ENCODE measurements around the gene AFAP1L2. TPM values are rescaled to one million over a fixed set of nuclear protein-coding genes. Genes with fewer than 3 reads are reported as not detected.

The AFAP1L2 gene
- total RNA-seq, 5 donors from 2014 or later (not counting 1 experiment from before 2014, with no cell fraction given) = 1.0 to 3.8 (median 2.1) TPM

DNA sequence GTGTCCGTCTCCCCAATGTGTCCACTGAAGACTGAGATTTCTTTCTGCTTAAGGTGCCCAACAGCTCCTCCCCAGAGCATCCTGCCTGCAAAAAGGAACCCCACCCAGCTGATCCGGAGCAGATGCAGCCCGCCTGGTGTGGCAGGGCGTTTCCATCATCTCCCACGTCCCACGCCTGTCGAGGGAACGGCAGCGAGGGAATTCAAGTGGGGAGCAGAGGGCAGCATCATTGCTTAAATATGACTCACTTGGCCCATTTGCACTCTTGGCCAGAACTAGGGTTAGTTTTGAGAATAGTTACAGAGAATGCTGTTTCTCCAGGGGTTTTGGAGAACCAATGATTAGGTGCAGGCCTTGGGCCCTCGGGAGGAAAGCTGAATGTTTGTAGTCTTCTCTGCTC lies 144.5 kb downstream of the AFAP1L2 start:
- Mint-ChIP-seq H3K4me1 (peaks cover 6 to 13% (median 11%) of the 10 kb centered on the region in 3 donors), H3K4me3 (no peak overlapping the region), H3K9me3 (no peaks in the 10 kb centered on the region), H3K27ac (no peak overlapping the region), H3K27me3 (no peaks in the 10 kb centered on the region), H3K36me3 (no peaks in the 10 kb centered on the region)
- ATAC-seq (replicated peaks in 1 of 4) = no peak
- peaks cover 0 to 2% of the 10 kb centered on the region in 2 experiments for H3K27me3 ChIP-seq (replicated peaks in 1 of 2; ENCODE audit: control insufficient read depth in 2 of 2, extremely low read depth in 1 of 2, insufficient read depth in 2 of 2, low read length in 1 of 2)
- H3K4me3 ChIP-seq (ENCODE audit: control insufficient read depth in 1 of 2, extremely low read depth in 1 of 2, low read length in 1 of 2) = no peak overlapping the region
- DNase-seq = no peak
- no peaks in the 10 kb centered on the region for H3K4me1 ChIP-seq (ENCODE audit: control insufficient read depth in 1 of 2, extremely low read depth in 1 of 2, insufficient read depth in 2 of 2, low read length in 2 of 2)
- WGBS (ENCODE audit: insufficient coverage) = 98% methylated on average over 10 of the region's 10 CpGs
- ChIA-PET CTCF (no interaction called here), POLR2A (no interaction called here)
- H3K36me3 ChIP-seq (ENCODE audit: control insufficient read depth in 2 of 2, extremely low read depth in 1 of 2, insufficient read depth in 1 of 2, low read length in 1 of 2) = no peaks in the 10 kb centered on the region
- H3K27ac ChIP-seq (ENCODE audit: low read length) = no peak overlapping the region
- H3K9me3 ChIP-seq = no peaks in the 10 kb centered on the region

DNA sequence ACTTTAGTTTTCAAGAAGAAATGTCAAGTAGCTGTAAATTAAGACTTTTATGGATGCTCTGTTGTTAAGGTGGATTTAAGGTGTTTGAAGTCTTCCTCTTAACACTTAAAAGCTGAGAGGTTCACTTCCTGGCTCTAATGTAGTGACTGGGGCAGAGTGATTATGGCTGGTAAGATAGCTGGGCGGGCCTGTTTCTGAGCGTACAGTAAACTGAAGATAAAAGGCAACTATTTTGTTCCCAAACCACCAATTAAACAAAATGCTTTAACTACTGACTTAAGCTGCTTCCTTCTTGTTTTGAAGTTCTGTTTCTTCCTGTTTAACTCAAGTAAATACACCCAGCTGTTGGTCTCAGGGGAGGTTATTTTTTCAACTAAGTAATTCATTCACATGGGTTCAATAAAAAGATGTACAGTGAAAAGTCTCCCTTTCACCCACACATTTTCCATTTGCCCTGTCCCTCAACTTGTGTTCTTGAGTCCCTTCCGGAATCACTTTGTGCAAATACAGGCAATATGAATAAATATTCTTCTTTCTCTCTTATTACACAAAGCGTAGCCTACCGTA lies 145.9 kb downstream of the AFAP1L2 start:
- no peaks in the 10 kb centered on the region for H3K9me3 ChIP-seq
- ChIA-PET CTCF (interaction anchor here in 1 of 2 donors (0.6 kb wide), 1 partner anchor 22 kb away, joined by 7 read pairs; no protein-coding TSS in a partner anchor), POLR2A (no interaction called here)
- Mint-ChIP-seq H3K4me1 (peaks cover 6 to 13% (median 11%) of the 10 kb centered on the region in 3 donors), H3K27me3 (no peaks in the 10 kb centered on the region), H3K27ac (peak overlapping the region in 1 of 2 donors; percentile 59), H3K9me3 (no peaks in the 10 kb centered on the region), H3K36me3 (no peaks in the 10 kb centered on the region), H3K4me3 (no peak overlapping the region)
- peak in 2 of 4 experiments; percentile 45 to 54 for ATAC-seq (replicated peaks in 1 of 4)
- H3K27ac ChIP-seq (ENCODE audit: low read length) = no peak overlapping the region
- H3K4me3 ChIP-seq (ENCODE audit: control insufficient read depth in 1 of 2, extremely low read depth in 1 of 2, low read length in 1 of 2) = no peak overlapping the region
- DNase-seq = peak in 1 of 35 experiments; percentile 7
- H3K36me3 ChIP-seq (ENCODE audit: control insufficient read depth in 2 of 2, extremely low read depth in 1 of 2, insufficient read depth in 1 of 2, low read length in 1 of 2) = no peaks in the 10 kb centered on the region
- peaks cover 0 to 10% of the 10 kb centered on the region in 2 experiments for H3K27me3 ChIP-seq (replicated peaks in 1 of 2; ENCODE audit: control insufficient read depth in 2 of 2, extremely low read depth in 1 of 2, insufficient read depth in 2 of 2, low read length in 1 of 2)
- no CpG with 5 or more reads among the region's 5 CpGs for WGBS (ENCODE audit: insufficient coverage)
- no peaks in the 10 kb centered on the region for H3K4me1 ChIP-seq (ENCODE audit: control insufficient read depth in 1 of 2, extremely low read depth in 1 of 2, insufficient read depth in 2 of 2, low read length in 2 of 2)

DNA sequence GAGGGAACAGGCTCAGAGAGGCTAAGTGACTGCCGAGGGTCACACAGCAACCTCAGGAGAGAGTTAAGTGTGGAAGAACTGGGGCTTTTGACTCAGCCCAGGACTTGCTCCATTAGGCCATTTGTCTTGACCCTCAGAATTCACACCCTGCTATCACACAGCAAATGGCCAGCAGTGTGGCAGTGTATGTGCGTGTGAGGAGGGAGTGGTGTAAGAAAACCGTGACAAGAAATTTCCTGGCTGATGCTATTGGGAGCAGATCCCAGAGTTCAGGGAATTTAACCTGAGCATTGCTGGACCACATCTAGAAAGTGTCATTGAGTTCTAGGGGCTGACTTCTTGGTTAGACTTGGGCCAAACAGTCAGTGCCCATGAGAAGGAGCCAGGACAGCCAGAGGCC lies 146.8 kb downstream of the AFAP1L2 start:
- Mint-ChIP-seq H3K9me3 (no peaks in the 10 kb centered on the region), H3K27me3 (no peaks in the 10 kb centered on the region), H3K4me3 (no peak overlapping the region), H3K27ac (peak overlapping the region in 1 of 2 donors; percentile 59), H3K36me3 (no peaks in the 10 kb centered on the region), H3K4me1 (peaks cover 6 to 13% (median 11%) of the 10 kb centered on the region in 3 donors)
- ATAC-seq (replicated peaks in 1 of 4) (no peak), DNase-seq (no peak)
- ChIA-PET CTCF (no interaction called here), POLR2A (no interaction called here)
- no peak overlapping the region for H3K27ac ChIP-seq (ENCODE audit: low read length)
- WGBS (ENCODE audit: insufficient coverage) = 67% methylated on average over 1 of the region's 3 CpGs
- H3K4me1 ChIP-seq (ENCODE audit: control insufficient read depth in 1 of 2, extremely low read depth in 1 of 2, insufficient read depth in 2 of 2, low read length in 2 of 2) = no peaks in the 10 kb centered on the region
- no peak overlapping the region for H3K4me3 ChIP-seq (ENCODE audit: control insufficient read depth in 1 of 2, extremely low read depth in 1 of 2, low read length in 1 of 2)
- peaks cover 0 to 10% of the 10 kb centered on the region in 2 experiments for H3K27me3 ChIP-seq (replicated peaks in 1 of 2; ENCODE audit: control insufficient read depth in 2 of 2, extremely low read depth in 1 of 2, insufficient read depth in 2 of 2, low read length in 1 of 2)
- H3K9me3 ChIP-seq = no peaks in the 10 kb centered on the region
- no peaks in the 10 kb centered on the region for H3K36me3 ChIP-seq (ENCODE audit: control insufficient read depth in 2 of 2, extremely low read depth in 1 of 2, insufficient read depth in 1 of 2, low read length in 1 of 2)

DNA sequence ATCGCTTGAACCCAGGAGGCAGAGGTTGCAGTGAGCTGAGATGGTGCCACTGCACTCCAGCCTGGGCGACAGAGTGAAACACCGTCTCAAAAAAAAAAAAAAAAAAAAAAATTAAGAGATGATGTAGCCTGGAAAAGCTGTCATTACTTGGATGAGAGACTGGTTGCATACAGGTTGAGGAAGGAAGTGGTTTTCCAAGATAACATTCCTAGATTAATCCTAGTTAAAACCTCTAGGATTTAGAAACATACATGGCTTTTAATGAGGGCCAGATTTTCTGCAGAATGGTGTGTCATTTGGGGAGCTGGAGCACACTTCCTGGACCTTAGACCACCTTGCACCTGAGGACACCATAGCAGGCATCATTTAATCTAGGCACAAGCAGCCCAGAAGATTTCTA lies 147.5 kb downstream of the AFAP1L2 start:
- WGBS (ENCODE audit: insufficient coverage) = 100% methylated on average over 2 of the region's 3 CpGs
- CTCF ChIA-PET = no interaction called here
- no peak for ATAC-seq (replicated peaks in 1 of 4)
- Mint-ChIP-seq H3K27me3 (no peaks in the 10 kb centered on the region), H3K9me3 (no peaks in the 10 kb centered on the region), H3K4me1 (peaks cover 6 to 13% (median 11%) of the 10 kb centered on the region in 3 donors), H3K36me3 (no peaks in the 10 kb centered on the region), H3K4me3 (no peak overlapping the region), H3K27ac (no peak overlapping the region)
- Histone ChIP-seq H3K27me3 (replicated peaks in 1 of 2; ENCODE audit: control insufficient read depth in 2 of 2, extremely low read depth in 1 of 2, insufficient read depth in 2 of 2, low read length in 1 of 2) (peaks cover 0 to 10% of the 10 kb centered on the region in 2 experiments), H3K9me3 (no peaks in the 10 kb centered on the region), H3K36me3 (ENCODE audit: control insufficient read depth in 2 of 2, extremely low read depth in 1 of 2, insufficient read depth in 1 of 2, low read length in 1 of 2) (no peaks in the 10 kb centered on the region), H3K4me3 (ENCODE audit: control insufficient read depth in 1 of 2, extremely low read depth in 1 of 2, low read length in 1 of 2) (no peak overlapping the region), H3K27ac (ENCODE audit: low read length) (no peak overlapping the region), H3K4me1 (ENCODE audit: control insufficient read depth in 1 of 2, extremely low read depth in 1 of 2, insufficient read depth in 2 of 2, low read length in 2 of 2) (no peaks in the 10 kb centered on the region)
- POLR2A ChIA-PET = no interaction called here
- DNase-seq = no peak

DNA sequence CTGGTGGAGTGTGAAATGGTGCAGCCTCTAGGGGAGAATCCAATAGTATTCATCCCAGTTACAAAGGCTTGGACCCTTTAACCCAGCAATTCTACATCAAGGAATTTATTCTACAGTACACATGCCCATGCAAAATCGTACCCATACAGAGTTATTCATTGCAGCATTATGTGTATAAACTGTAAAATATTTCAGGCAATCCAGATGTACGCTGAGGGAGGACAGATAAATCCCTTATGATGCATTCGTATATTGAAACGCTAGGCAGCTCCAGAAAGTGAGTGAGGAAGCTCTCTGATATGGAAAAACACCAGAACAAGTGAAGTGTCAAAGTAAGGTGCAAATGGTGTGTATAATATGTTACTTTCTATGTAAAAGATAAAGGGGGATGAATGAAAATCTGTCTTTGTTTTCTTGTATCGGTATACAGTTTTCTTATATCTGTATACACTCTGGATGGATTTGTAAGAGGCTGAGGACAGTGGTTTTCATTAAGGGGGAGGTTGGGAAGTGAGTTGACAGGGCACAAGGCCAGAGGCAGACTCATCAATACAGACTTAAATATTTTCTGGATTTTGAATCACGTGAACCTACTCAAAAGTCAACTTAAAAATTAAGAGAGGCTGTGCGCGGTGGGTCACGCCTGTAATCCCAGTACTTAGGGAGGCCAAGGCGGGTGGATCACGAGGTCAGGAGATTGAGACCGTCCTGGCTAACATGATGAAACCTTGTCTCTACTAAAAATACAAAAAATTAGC lies 148.1 kb downstream of the AFAP1L2 start:
- ChIA-PET CTCF (no interaction called here), POLR2A (no interaction called here)
- Mint-ChIP-seq H3K27ac (no peak overlapping the region), H3K9me3 (no peaks in the 10 kb centered on the region), H3K36me3 (no peaks in the 10 kb centered on the region), H3K4me1 (peaks cover 6 to 13% (median 11%) of the 10 kb centered on the region in 3 donors), H3K27me3 (peaks cover 0 to 2% of the 10 kb centered on the region in 2 donors), H3K4me3 (no peak overlapping the region)
- WGBS (ENCODE audit: insufficient coverage) = 92% methylated on average over 5 of the region's 12 CpGs
- no peaks in the 10 kb centered on the region for H3K9me3 ChIP-seq
- peaks cover 0 to 13% of the 10 kb centered on the region in 2 experiments for H3K27me3 ChIP-seq (replicated peaks in 1 of 2; ENCODE audit: control insufficient read depth in 2 of 2, extremely low read depth in 1 of 2, insufficient read depth in 2 of 2, low read length in 1 of 2)
- ATAC-seq (replicated peaks in 1 of 4) = no peak
- no peaks in the 10 kb centered on the region for H3K36me3 ChIP-seq (ENCODE audit: control insufficient read depth in 2 of 2, extremely low read depth in 1 of 2, insufficient read depth in 1 of 2, low read length in 1 of 2)
- H3K4me3 ChIP-seq (ENCODE audit: control insufficient read depth in 1 of 2, extremely low read depth in 1 of 2, low read length in 1 of 2) = no peak overlapping the region
- no peak overlapping the region for H3K27ac ChIP-seq (ENCODE audit: low read length)
- no peak for DNase-seq
- no peaks in the 10 kb centered on the region for H3K4me1 ChIP-seq (ENCODE audit: control insufficient read depth in 1 of 2, extremely low read depth in 1 of 2, insufficient read depth in 2 of 2, low read length in 2 of 2)

DNA sequence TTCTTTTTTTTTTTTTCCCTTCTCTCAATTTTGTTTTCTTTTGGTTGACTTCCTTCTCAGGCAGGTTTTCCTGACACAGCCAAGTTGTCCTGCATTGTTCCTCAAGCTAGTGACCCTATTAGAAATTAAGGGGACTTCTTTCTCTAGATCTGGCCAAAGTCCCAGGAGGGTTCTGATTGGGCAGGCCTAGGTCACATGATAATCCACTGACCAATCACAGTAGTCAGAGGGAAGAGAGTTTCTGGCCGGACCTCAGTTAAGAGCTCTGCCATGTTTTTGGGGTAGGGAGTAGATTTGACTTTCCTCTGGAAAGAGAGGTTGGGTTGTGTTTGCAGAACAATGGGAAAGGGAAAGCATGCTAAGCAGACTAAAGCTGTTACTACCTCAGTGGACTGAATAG lies 149.1 kb downstream of the AFAP1L2 start:
- H3K27me3 Mint-ChIP-seq = peaks cover 0 to 6% of the 10 kb centered on the region in 2 donors
- no peaks in the 10 kb centered on the region for H3K9me3 Mint-ChIP-seq
- ATAC-seq (replicated peaks in 1 of 4) = no peak
- H3K4me3 Mint-ChIP-seq = no peak overlapping the region
- ChIA-PET CTCF (no interaction called here), POLR2A (no interaction called here)
- no peaks in the 10 kb centered on the region for H3K36me3 Mint-ChIP-seq
- Histone ChIP-seq H3K36me3 (ENCODE audit: control insufficient read depth in 2 of 2, extremely low read depth in 1 of 2, insufficient read depth in 1 of 2, low read length in 1 of 2) (no peaks in the 10 kb centered on the region), H3K27me3 (replicated peaks in 1 of 2; ENCODE audit: control insufficient read depth in 2 of 2, extremely low read depth in 1 of 2, insufficient read depth in 2 of 2, low read length in 1 of 2) (peaks cover 0 to 19% of the 10 kb centered on the region in 2 experiments), H3K9me3 (no peaks in the 10 kb centered on the region), H3K4me3 (ENCODE audit: control insufficient read depth in 1 of 2, extremely low read depth in 1 of 2, low read length in 1 of 2) (no peak overlapping the region), H3K4me1 (ENCODE audit: control insufficient read depth in 1 of 2, extremely low read depth in 1 of 2, insufficient read depth in 2 of 2, low read length in 2 of 2) (no peaks in the 10 kb centered on the region), H3K27ac (ENCODE audit: low read length) (no peak overlapping the region)
- no peak for DNase-seq
- no peak overlapping the region for H3K27ac Mint-ChIP-seq
- no CpG with 5 or more reads among the region's 1 CpG for WGBS (ENCODE audit: insufficient coverage)
- peaks cover 6 to 13% (median 11%) of the 10 kb centered on the region in 3 donors for H3K4me1 Mint-ChIP-seq

All from T-cell (primary cell).